K562 (cell line): ENCODE measurements around the gene GGNBP2. TPM values are rescaled to one million over a fixed set of nuclear protein-coding genes. Genes with fewer than 3 reads are reported as not detected.

Experiments used
- ATAC-seq: fragments of 200-7000 bp; cut with Tn5 transposase; 3 replicates; pipeline ENCODE4 v1.9.1; 2020; ENCODE audit warnings: moderate library complexity
- BruUV-seq: library from RNA; stranded (reverse); fragments of 400-500 nt; replicated peaks from 2 replicates; lab custom pipeline; 2021; lab: Mats Ljungman, UMichigan
- CTCF ChIA-PET: fragments of 300-600 bp; formaldehyde crosslinking; extraction: SDS; loops from one replicate; lab custom pipeline; 2021; ENCODE audit warnings: low intra/inter-chr PET ratio; lab: Yijun Ruan, JAX
- POLR2A ChIA-PET: fragments of 300-600, 350-650 bp; sonication (Branson Sonifier 250); formaldehyde crosslinking; extraction: SDS; loops from one replicate; lab custom pipeline; 2021; ENCODE audit warnings: antibody characterized with exemption, inconsistent platforms; lab: Yijun Ruan, JAX
- DNase-seq, 4 experiments: peaks; one replicate each; pipeline versions ENCODE4 v3.0.0 to v3.0.0-alpha.2; 2011 to 2018; ENCODE audit warnings: low spot score in 3 of 4, mixed read lengths in 3 of 4; ENCODE audit errors: extremely low read depth in 1 of 4
- FAIRE-seq: peaks from 2 replicates; lab custom pipeline; 2011; peaks lifted over from hg19 to GRCh38; lab: Jason Lieb, UNC
- H2AFZ ChIP-seq: 2 replicates; pipeline ENCODE4 v1.6.0; 2011; ENCODE audit warnings: low read depth, low read length, control low read depth, inconsistent platforms
- H3K27ac ChIP-seq: fragments of 200-600 bp; 3 replicates; pipeline ENCODE4 v1.8.0; 2011; ENCODE audit warnings: low read depth, mild to moderate bottlenecking, control low read depth, inconsistent platforms, low read length, moderate library complexity, mixed read lengths; ENCODE audit errors: extremely low read depth
- H3K27me3 ChIP-seq, 2 experiments: fragments of 300-600 bp in 1 of 2; 2 replicates in 1 of 2; 3 replicates in 1 of 2; pipeline versions ENCODE4 v1.6.0 to v1.8.0; 2011; ENCODE audit warnings: inconsistent platforms in 2 of 2, low read length in 2 of 2, mild to moderate bottlenecking in 1 of 2, mixed read lengths in 1 of 2, moderate library complexity in 1 of 2; ENCODE audit not compliant: control insufficient read depth in 2 of 2, insufficient read depth in 2 of 2
- H3K36me3 ChIP-seq: fragments of 300-600 bp; 3 replicates; pipeline ENCODE4 v1.8.0; 2011; ENCODE audit warnings: mild to moderate bottlenecking, low read length, inconsistent platforms; ENCODE audit not compliant: control insufficient read depth, insufficient read depth
- H3K4me1 ChIP-seq, 2 experiments: fragments of 200-600 bp in 1 of 2; replicated peaks in 1 of 2; 2 replicates in 1 of 2; 3 replicates in 1 of 2; pipeline versions ENCODE4 v1.5.1 to v1.8.0; 2011; ENCODE audit warnings: inconsistent platforms in 2 of 2, low read length in 2 of 2, mild to moderate bottlenecking in 1 of 2, mixed read lengths in 1 of 2, moderate library complexity in 1 of 2; ENCODE audit not compliant: control insufficient read depth in 2 of 2, insufficient read depth in 2 of 2
- H3K4me2 ChIP-seq: 2 replicates; pipeline ENCODE4 v1.6.1; 2011; ENCODE audit warnings: low read length, control low read depth, inconsistent platforms, mixed read lengths; ENCODE audit not compliant: insufficient read depth
- H3K4me3 ChIP-seq: fragments of 200-600 bp; sonication (generic), shearing (Covaris generic); 2 replicates; pipeline ENCODE4 v1.5.1; 2016; ENCODE audit warnings: control low read depth, inconsistent platforms
- H3K79me2 ChIP-seq: fragments of 200-600 bp; 3 replicates; pipeline ENCODE4 v1.8.0; 2011; ENCODE audit warnings: low read length, inconsistent platforms; ENCODE audit not compliant: control insufficient read depth, insufficient read depth
- H3K9ac ChIP-seq, 2 experiments: 2 replicates each; pipeline versions ENCODE4 v1.6.0 to v1.6.1; 2011; ENCODE audit warnings: low read depth in 2 of 2, low read length in 2 of 2, control low read depth in 1 of 2, inconsistent platforms in 1 of 2, mild to moderate bottlenecking in 1 of 2, mixed read lengths in 1 of 2; ENCODE audit not compliant: insufficient read depth in 1 of 2
- H3K9me1 ChIP-seq: one replicate; pipeline ENCODE4 v1.6.0; 2011; ENCODE audit warnings: inconsistent platforms, mild to moderate bottlenecking, low read length, moderate library complexity; ENCODE audit not compliant: control insufficient read depth, insufficient read depth
- H3K9me3 ChIP-seq: replicated peaks from 2 replicates; pipeline ENCODE4 v1.5.1; 2011; ENCODE audit warnings: low read depth, low read length, inconsistent platforms; ENCODE audit not compliant: control insufficient read depth, insufficient read depth
- H4K20me1 ChIP-seq: replicated peaks from 2 replicates; pipeline ENCODE4 v1.6.1; 2011; ENCODE audit warnings: low read length, inconsistent platforms, mixed read lengths; ENCODE audit not compliant: control insufficient read depth, insufficient read depth
- CSDE1 ChIP-seq, 2 experiments: fragments of 450-650 bp; IDR thresholded peaks; 2 replicates each; pipeline ENCODE4 v1.6.1; 2016; ENCODE audit warnings: mild to moderate bottlenecking in 1 of 2
- HNRNPH1 ChIP-seq: fragments of 200-400 bp; formaldehyde crosslinking; optimal IDR thresholded peaks from 2 replicates; pipeline ENCODE3; 2017; ENCODE audit warnings: low read depth, mild to moderate bottlenecking, low read length, moderate library complexity
- JUND ChIP-seq, 2 experiments: IDR thresholded peaks; 2 replicates in 1 of 2; 3 replicates in 1 of 2; pipeline ENCODE4 v1.6.1; 2011; ENCODE audit warnings: borderline replicate concordance in 2 of 2, low read depth in 2 of 2, low read length in 2 of 2, improper control_type of control experiment in 1 of 2, missing biosample characterization in 1 of 2, missing genetic modification characterization in 1 of 2, missing genetic modification reagents in 1 of 2
- PML ChIP-seq: IDR thresholded peaks from 2 replicates; pipeline ENCODE4 v1.6.1; 2012; ENCODE audit warnings: low read length, inconsistent platforms
- PRMT5 ChIP-seq: sonication (generic); formaldehyde crosslinking; IDR thresholded peaks from 2 replicates; pipeline ENCODE4 v1.5.0; 2020; ENCODE audit warnings: missing genetic modification reagents
- SMARCB1 ChIP-seq: IDR thresholded peaks from 2 replicates; pipeline ENCODE4 v1.6.1; 2011; ENCODE audit warnings: improper control_type of control experiment, low read depth; ENCODE audit not compliant: insufficient read length
- ZC3H4 ChIP-seq: sonication (generic); formaldehyde crosslinking; IDR thresholded peaks from 2 replicates; pipeline ENCODE4 v1.9.0; 2021; ENCODE audit warnings: missing genetic modification reagents, borderline replicate concordance
- ZKSCAN3 ChIP-seq: fragments of 250-450 bp; sonication (Bioruptor Pico); IDR thresholded peaks from 2 replicates; pipeline ENCODE4 v1.4.0; 2020
- ZNF263 ChIP-seq: sonication (generic); formaldehyde crosslinking; IDR thresholded peaks from 2 replicates; pipeline ENCODE4 v1.8.0; 2022; ENCODE audit warnings: mild to moderate bottlenecking, missing genetic modification reagents, borderline replicate concordance
- ZNF609 ChIP-seq: sonication (generic); formaldehyde crosslinking; IDR thresholded peaks from 2 replicates; pipeline ENCODE4 v1.8.1; 2023; ENCODE audit warnings: missing genetic modification reagents, mild to moderate bottlenecking, borderline replicate concordance
- WGBS: fragments of 100-300 bp; shearing (Covaris generic); methylation state at CpG from one replicate; pipeline ENCODE4 v1.1.6; 2016; ENCODE audit warnings: low coverage, mixed read lengths; ENCODE audit not compliant: insufficient coverage; ENCODE audit errors: missing lambda C conversion rate; 5-methylcytosine and 5-hydroxymethylcytosine counted together
- in situ Hi-C: fragments of 300-500 bp; cut with MboI; formaldehyde crosslinking; loops from 4 replicates; pipeline ENCODE4 v1.15.0; 2018; ENCODE audit warnings: inconsistent platforms, mixed read lengths
- intact Hi-C: fragments of 100-400 bp; cut with micrococcal nuclease; formaldehyde crosslinking; loops from 2 replicates; pipeline ENCODE4 v1.14.2; 2022
- polyA plus RNA-seq, 8 experiments: library from polyadenylated mRNA; depleted of rRNA in 4 of 8; stranded (reverse) in 5 of 8; unstranded in 3 of 8; fragments of >200 nt; fragmentation: Nextera tagmentation in 2 of 8; fragmentation: Illumina TruSeq in 1 of 8; extraction: Ambion mirVana in 2 of 8; extraction: Trizol in 1 of 8; gene quantifications; 2 replicates each; pipeline versions ENCODE4 v1.2.1 to v1.2.3, GENCODE V29; 2011 to 2014; ENCODE audit warnings: inconsistent platforms in 1 of 8, missing spikeins in 1 of 8
- total RNA-seq, 7 experiments: library from RNA; depleted of rRNA in 6 of 7; stranded (reverse); fragments of >200 nt in 6 of 7; fragmentation: Illumina TruSeq in 2 of 7; extraction: Trizol in 2 of 7; gene quantifications; 2 replicates each; pipeline versions ENCODE4 v1.2.1 to v1.2.3, GENCODE V29; 2011 to 2021; ENCODE audit warnings: low replicate concordance in 1 of 7

Gene GGNBP2
- total and polyA plus RNA-seq, 9 of the 15 experiments (the other 6 are each of a cell fraction or from before 2014, with no cell fraction given), result 35.7 to 96.6 (median 64.1) TPM

- no peak overlapping the region for H3K27ac ChIP-seq
- H3K9ac ChIP-seq, result no peak overlapping the region
- no TSS peak for BruUV-seq
- DNase-seq, result no peak
- intact Hi-C loops, result no loop called here
- CTCF ChIA-PET, result no interaction called here
- peaks cover 81% of the 10 kb centered on the region for H3K36me3 ChIP-seq
- H3K27me3 ChIP-seq, result no peaks in the 10 kb centered on the region
- no peak for FAIRE-seq
- H3K9me1 ChIP-seq, result no peaks in the 10 kb centered on the region
- H3K4me3 ChIP-seq, result no peak overlapping the region
- H4K20me1 ChIP-seq, result no peaks in the 10 kb centered on the region
- H3K4me1 ChIP-seq, result no peaks in the 10 kb centered on the region
- 94% methylated on average over 4 of the region's 4 CpGs for WGBS
- TF ChIP-seq ZNF263, result no peak
- TF ChIP-seq ZC3H4 (CRISPR knock-in tag), result no peak
- TF ChIP-seq SMARCB1, result no peak
- no peak for TF ChIP-seq CSDE1 (IDR thresholded peaks at IDR 0.05)
- no peak for TF ChIP-seq PRMT5 (CRISPR knock-in tag)
- no peak for TF ChIP-seq JUND (IDR thresholded peaks at IDR 0.05; ENCODE audit: borderline replicate concordance, low read depth, low read length)
- no peak for TF ChIP-seq JUND (tag; IDR thresholded peaks at IDR 0.05; ENCODE audit: borderline replicate concordance, low read depth, low read length)
- no peak for TF ChIP-seq ZKSCAN3
- TF ChIP-seq PML, result no peak
- no peak for TF ChIP-seq HNRNPH1
- no peak for TF ChIP-seq ZNF609
- no peaks in the 10 kb centered on the region for H3K9me3 ChIP-seq
- POLR2A ChIA-PET, result interaction anchor here (0.9 to 2.5 kb wide), 7 partner anchors 9 to 36 kb away, joined by 3 to 7 read pairs (median 3); partner anchors contain the start of genes MRM1 and PIGW
- no peak overlapping the region for H2AFZ ChIP-seq
- H3K4me2 ChIP-seq, result no peak overlapping the region
- peaks cover 18% of the 10 kb centered on the region; the same call in 2 of the 3 replicates for H3K79me2 ChIP-seq
- in situ Hi-C loops, result no loop called here
- no peak for ATAC-seq
Measured at GRCh38 chr17:36566081-36566480, 21.4 kb downstream of the GGNBP2 start.
